PC-9 (cell line): ENCODE results near the gene CARMIL1.

Experiments used
- EZH2 ChIP-seq: fragments of 200-600 bp; sonication (generic); IDR thresholded peaks from 2 replicates; pipeline ENCODE4 v1.8.0; 2017; ENCODE audit warnings: antibody characterized with exemption, low read depth
- TF ChIP-seq, protein P1 (sequence below): fragments of 200-600 bp; sonication (generic); conservative IDR thresholded peaks from 2 replicates; pipeline ENCODE4 v1.6.1; 2017; ENCODE audit warnings: mixed run types, antibody characterized with exemption, mild to moderate bottlenecking, moderate library complexity

GRCh38 chr6:25316626-25317025 lies 37.5 kb downstream of the CARMIL1 start:
- TF ChIP-seq, protein P1, sequence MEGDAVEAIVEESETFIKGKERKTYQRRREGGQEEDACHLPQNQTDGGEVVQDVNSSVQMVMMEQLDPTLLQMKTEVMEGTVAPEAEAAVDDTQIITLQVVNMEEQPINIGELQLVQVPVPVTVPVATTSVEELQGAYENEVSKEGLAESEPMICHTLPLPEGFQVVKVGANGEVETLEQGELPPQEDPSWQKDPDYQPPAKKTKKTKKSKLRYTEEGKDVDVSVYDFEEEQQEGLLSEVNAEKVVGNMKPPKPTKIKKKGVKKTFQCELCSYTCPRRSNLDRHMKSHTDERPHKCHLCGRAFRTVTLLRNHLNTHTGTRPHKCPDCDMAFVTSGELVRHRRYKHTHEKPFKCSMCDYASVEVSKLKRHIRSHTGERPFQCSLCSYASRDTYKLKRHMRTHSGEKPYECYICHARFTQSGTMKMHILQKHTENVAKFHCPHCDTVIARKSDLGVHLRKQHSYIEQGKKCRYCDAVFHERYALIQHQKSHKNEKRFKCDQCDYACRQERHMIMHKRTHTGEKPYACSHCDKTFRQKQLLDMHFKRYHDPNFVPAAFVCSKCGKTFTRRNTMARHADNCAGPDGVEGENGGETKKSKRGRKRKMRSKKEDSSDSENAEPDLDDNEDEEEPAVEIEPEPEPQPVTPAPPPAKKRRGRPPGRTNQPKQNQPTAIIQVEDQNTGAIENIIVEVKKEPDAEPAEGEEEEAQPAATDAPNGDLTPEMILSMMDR = no peak
- TF ChIP-seq EZH2 = no peak
